ENCODE results near the gene WEE1. TPM values are rescaled to one million over a fixed set of nuclear protein-coding genes. Genes with fewer than 3 reads are reported as not detected.
A peak's percentile ranks its signal among the peaks of the same experiment; 100 is the strongest.

Gene WEE1
- polyA plus RNA-seq, 1 donor (not counting 4 experiments of a cell fraction or from before 2014, with no cell fraction given), result 39.2 TPM

DNA sequence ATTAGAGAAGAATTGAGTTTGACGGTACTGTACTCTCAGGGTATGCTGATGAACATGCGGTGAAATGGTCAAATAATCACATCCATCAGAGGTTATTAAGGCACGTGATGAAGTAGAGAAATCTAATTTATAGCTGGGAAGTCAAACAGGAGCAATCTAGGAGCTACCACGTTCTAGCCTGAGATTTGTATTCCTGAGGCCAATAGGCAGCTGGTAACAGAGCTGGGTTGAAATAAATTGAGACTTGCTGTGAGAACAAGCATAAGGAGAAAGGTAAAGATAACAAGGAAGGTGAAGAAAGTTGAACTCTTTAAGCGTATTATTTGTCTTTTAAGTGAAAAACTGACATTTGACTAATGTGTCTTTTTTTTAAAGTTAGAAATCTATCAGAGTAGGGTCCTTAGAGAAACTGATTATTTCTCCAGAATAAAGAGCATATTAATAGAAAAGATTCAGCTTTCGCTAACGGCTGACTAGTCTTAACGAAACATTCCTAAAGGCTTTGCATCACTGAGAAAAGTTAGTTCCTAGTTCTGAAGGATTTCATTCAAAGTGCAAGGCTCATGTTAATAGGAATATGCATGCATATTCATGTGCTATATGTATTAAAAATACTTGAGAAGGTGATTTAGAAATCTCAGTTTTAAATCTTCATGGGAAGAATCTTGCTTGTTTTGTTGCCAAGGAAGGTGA is 5.2 kb upstream of the WEE1 start:
- H3K4me2 ChIP-seq (ENCODE audit: control insufficient read depth, extremely low read depth, insufficient read depth, low read depth, low read length), result peak overlapping the region; percentile 91
- no peaks in the 10 kb centered on the region for H3K27me3 ChIP-seq (ENCODE audit: control insufficient read depth, extremely low read depth, insufficient read depth, low read length)
- H3K9me3 ChIP-seq (ENCODE audit: control insufficient read depth, low read depth, low read length), result no peaks in the 10 kb centered on the region
- peak overlapping the region; percentile 95 for H3K27ac ChIP-seq (ENCODE audit: control insufficient read depth, insufficient read depth, low read length)
- peak overlapping the region in 2 of 3 experiments; percentile 48 to 55 for H3K4me3 ChIP-seq (ENCODE audit: control insufficient read depth in 2 of 3, extremely low read depth in 1 of 3, insufficient read depth in 2 of 3, low read depth in 1 of 3, low read length in 3 of 3)
- no peak for TF ChIP-seq CTCF (optimal IDR thresholded peaks at IDR 0.05 in 1 of 3, IDR thresholded peaks at IDR 0.05 in 1 of 3, conservative IDR thresholded peaks at IDR 0.05 in 1 of 3; ENCODE audit: extremely low read depth in 1 of 3, insufficient read depth in 2 of 3, low read length in 3 of 3)
- no peak for TF ChIP-seq EZH2 (IDR thresholded peaks at IDR 0.05; ENCODE audit: low read length)
- peak overlapping the region; percentile 87 for H3K9ac ChIP-seq (ENCODE audit: control insufficient read depth, extremely low read depth, insufficient read depth, low read length)
- H3K79me2 ChIP-seq (ENCODE audit: control insufficient read depth, insufficient read depth, low read length), result no peaks in the 10 kb centered on the region
- dilution Hi-C loops (cut with MboI; ENCODE audit: extremely low pct_ligation_motif_present, low sequenced_read_pairs), result no loop called here
- no peak for FAIRE-seq
- H2AFZ ChIP-seq (ENCODE audit: control insufficient read depth, low read length), result peak overlapping the region; percentile 8
- H4K20me1 ChIP-seq (ENCODE audit: control insufficient read depth, extremely low read depth, insufficient read depth, low read length), result no peaks in the 10 kb centered on the region
- peaks cover 72% of the 10 kb centered on the region for H3K4me1 ChIP-seq (ENCODE audit: control insufficient read depth, extremely low read depth, insufficient read depth, low read length)
- no peaks in the 10 kb centered on the region for H3K36me3 ChIP-seq (ENCODE audit: control insufficient read depth in 2 of 2, extremely low read depth in 1 of 2, insufficient read depth in 2 of 2, low read length in 2 of 2)
- H3K9me1 ChIP-seq (ENCODE audit: control insufficient read depth, extremely low read depth, insufficient read depth, low read length), result no peaks in the 10 kb centered on the region
- DNase-seq (ENCODE audit: low read depth, low spot score), result no peak

- peak; percentile 69 for FAIRE-seq
- dilution Hi-C loops (cut with MboI; ENCODE audit: extremely low pct_ligation_motif_present, low sequenced_read_pairs), result no loop called here
- H3K79me2 ChIP-seq (ENCODE audit: control insufficient read depth, insufficient read depth, low read length), result peaks cover 5% of the 10 kb centered on the region
- H2AFZ ChIP-seq (ENCODE audit: control insufficient read depth, low read length), result no peak overlapping the region
- peak overlapping the region; percentile 95 for H3K27ac ChIP-seq (ENCODE audit: control insufficient read depth, insufficient read depth, low read length)
- DNase-seq (ENCODE audit: low read depth, low spot score), result peak; percentile 74
- H3K9me3 ChIP-seq (ENCODE audit: control insufficient read depth, low read depth, low read length), result no peaks in the 10 kb centered on the region
- TF ChIP-seq CTCF (optimal IDR thresholded peaks at IDR 0.05 in 1 of 3, IDR thresholded peaks at IDR 0.05 in 1 of 3, conservative IDR thresholded peaks at IDR 0.05 in 1 of 3; ENCODE audit: extremely low read depth in 1 of 3, insufficient read depth in 2 of 3, low read length in 3 of 3) (no peak), EZH2 (IDR thresholded peaks at IDR 0.05; ENCODE audit: low read length) (no peak)
- H3K4me3 ChIP-seq (ENCODE audit: control insufficient read depth in 2 of 3, extremely low read depth in 1 of 3, insufficient read depth in 2 of 3, low read depth in 1 of 3, low read length in 3 of 3), result peak overlapping the region; percentile 9 to 42 (median 17)
- H3K4me2 ChIP-seq (ENCODE audit: control insufficient read depth, extremely low read depth, insufficient read depth, low read depth, low read length), result peak overlapping the region; percentile 91
- peak overlapping the region; percentile 87 for H3K9ac ChIP-seq (ENCODE audit: control insufficient read depth, extremely low read depth, insufficient read depth, low read length)
- no peaks in the 10 kb centered on the region for H4K20me1 ChIP-seq (ENCODE audit: control insufficient read depth, extremely low read depth, insufficient read depth, low read length)
- H3K27me3 ChIP-seq (ENCODE audit: control insufficient read depth, extremely low read depth, insufficient read depth, low read length), result no peaks in the 10 kb centered on the region
- H3K4me1 ChIP-seq (ENCODE audit: control insufficient read depth, extremely low read depth, insufficient read depth, low read length), result peaks cover 72% of the 10 kb centered on the region
- H3K9me1 ChIP-seq (ENCODE audit: control insufficient read depth, extremely low read depth, insufficient read depth, low read length), result no peaks in the 10 kb centered on the region
- H3K36me3 ChIP-seq (ENCODE audit: control insufficient read depth in 2 of 2, extremely low read depth in 1 of 2, insufficient read depth in 2 of 2, low read length in 2 of 2), result no peaks in the 10 kb centered on the region
Measured at GRCh38 chr11:9568854-9569587, 4.4 kb upstream of the WEE1 start.
